Measurements from ENCODE around the gene SOX14.

DNA sequence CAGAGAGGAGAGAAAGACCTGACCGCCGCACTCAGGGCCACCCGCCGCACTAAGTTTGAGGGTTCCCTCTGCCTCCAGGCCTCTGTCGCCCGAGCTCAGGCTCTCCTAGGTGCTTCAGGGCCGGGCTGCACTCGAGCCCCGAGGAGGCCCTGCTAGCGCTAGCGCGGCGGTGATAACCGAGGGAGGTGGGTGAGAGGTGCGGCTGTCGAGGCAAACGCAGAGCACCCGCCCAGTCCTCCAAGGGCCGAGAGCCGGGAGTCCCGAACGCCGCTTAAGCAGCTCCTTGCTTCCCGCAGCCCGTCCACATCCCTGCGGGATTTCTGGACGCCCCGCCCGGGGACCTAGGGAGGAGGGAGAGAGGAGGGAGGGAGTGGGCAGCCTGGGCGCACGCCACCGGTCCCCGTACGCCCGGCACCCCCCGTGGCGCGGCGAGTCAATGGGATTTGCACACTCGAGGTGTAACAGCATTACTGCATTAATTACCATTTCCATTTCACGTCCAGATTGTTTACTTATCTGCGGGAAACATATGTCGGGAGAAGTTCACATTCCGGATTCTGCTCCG lies 6.8 kb downstream of the SOX14 start:
- TF ChIP-seq ZBTB1 (tag by site-specific recombination; IDR thresholded peaks at IDR 0.05), result no peak
- TF ChIP-seq ZNF792 (tag by site-specific recombination; IDR thresholded peaks at IDR 0.05), result no peak
- no peak for TF ChIP-seq ZNF530 (tag by site-specific recombination; IDR thresholded peaks at IDR 0.05; ENCODE audit: low read depth)
- no peak for TF ChIP-seq ZNF600 (tag by site-specific recombination; IDR thresholded peaks at IDR 0.05)
- TF ChIP-seq, protein P1, sequence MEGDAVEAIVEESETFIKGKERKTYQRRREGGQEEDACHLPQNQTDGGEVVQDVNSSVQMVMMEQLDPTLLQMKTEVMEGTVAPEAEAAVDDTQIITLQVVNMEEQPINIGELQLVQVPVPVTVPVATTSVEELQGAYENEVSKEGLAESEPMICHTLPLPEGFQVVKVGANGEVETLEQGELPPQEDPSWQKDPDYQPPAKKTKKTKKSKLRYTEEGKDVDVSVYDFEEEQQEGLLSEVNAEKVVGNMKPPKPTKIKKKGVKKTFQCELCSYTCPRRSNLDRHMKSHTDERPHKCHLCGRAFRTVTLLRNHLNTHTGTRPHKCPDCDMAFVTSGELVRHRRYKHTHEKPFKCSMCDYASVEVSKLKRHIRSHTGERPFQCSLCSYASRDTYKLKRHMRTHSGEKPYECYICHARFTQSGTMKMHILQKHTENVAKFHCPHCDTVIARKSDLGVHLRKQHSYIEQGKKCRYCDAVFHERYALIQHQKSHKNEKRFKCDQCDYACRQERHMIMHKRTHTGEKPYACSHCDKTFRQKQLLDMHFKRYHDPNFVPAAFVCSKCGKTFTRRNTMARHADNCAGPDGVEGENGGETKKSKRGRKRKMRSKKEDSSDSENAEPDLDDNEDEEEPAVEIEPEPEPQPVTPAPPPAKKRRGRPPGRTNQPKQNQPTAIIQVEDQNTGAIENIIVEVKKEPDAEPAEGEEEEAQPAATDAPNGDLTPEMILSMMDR (tag by site-specific recombination; IDR thresholded peaks at IDR 0.05), result no peak
- TF ChIP-seq, protein P2, sequence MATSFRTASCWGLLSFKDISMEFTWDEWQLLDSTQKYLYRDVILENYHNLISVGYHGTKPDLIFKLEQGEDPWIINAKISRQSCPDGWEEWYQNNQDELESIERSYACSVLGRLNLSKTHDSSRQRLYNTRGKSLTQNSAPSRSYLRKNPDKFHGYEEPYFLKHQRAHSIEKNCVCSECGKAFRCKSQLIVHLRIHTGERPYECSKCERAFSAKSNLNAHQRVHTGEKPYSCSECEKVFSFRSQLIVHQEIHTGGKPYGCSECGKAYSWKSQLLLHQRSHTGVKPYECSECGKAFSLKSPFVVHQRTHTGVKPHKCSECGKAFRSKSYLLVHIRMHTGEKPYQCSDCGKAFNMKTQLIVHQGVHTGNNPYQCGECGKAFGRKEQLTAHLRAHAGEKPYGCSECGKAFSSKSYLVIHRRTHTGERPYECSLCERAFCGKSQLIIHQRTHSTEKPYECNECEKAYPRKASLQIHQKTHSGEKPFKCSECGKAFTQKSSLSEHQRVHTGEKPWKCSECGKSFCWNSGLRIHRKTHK (tag by site-specific recombination; IDR thresholded peaks at IDR 0.05), result no peak
- TF ChIP-seq ZNF670 (tag by site-specific recombination; IDR thresholded peaks at IDR 0.05; ENCODE audit: low read depth), result no peak
- TF ChIP-seq ZNF560 (tag by site-specific recombination; IDR thresholded peaks at IDR 0.05; ENCODE audit: borderline replicate concordance), result no peak
- TF ChIP-seq REPIN1 (tag by site-specific recombination; IDR thresholded peaks at IDR 0.05; ENCODE audit: low read depth), result no peak
- TF ChIP-seq ZNF548 (tag by site-specific recombination; IDR thresholded peaks at IDR 0.05), result no peak
- no peak for TF ChIP-seq YY1 (tag by site-specific recombination; IDR thresholded peaks at IDR 0.05)
- TF ChIP-seq, protein P3, sequence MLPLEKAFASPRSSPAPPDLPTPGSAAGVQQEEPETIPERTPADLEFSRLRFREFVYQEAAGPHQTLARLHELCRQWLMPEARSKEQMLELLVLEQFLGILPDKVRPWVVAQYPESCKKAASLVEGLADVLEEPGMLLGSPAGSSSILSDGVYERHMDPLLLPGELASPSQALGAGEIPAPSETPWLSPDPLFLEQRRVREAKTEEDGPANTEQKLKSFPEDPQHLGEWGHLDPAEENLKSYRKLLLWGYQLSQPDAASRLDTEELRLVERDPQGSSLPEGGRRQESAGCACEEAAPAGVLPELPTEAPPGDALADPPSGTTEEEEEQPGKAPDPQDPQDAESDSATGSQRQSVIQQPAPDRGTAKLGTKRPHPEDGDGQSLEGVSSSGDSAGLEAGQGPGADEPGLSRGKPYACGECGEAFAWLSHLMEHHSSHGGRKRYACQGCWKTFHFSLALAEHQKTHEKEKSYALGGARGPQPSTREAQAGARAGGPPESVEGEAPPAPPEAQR (tag by site-specific recombination; IDR thresholded peaks at IDR 0.05), result no peak

Measured in HEK293 (cell line).